ENCODE results near the gene MARCHF7. TPM values are rescaled to one million over a fixed set of nuclear protein-coding genes. Genes with fewer than 3 reads are reported as not detected.

MARCHF7 gene
- total and polyA plus RNA-seq, 2 of the 8 experiments (the other 6 are each of a cell fraction or from before 2014, with no cell fraction given) = 18.3 to 116 TPM

- H3K9me3 ChIP-seq (ENCODE audit: insufficient read depth in 2 of 2, low read depth in 1 of 2, low read length in 1 of 2) = no peaks in the 10 kb centered on the region; a peak in 2 of 4 replicates
- WGBS, 2 experiments (ENCODE audit: extremely low coverage in 1 of 2, insufficient coverage in 1 of 2, insufficient read length in 1 of 2, insufficient replicate concordance in 2 of 2, low coverage in 1 of 2, low lambda C conversion rate in 2 of 2, missing lambda C conversion rate in 1 of 2) = 97% methylated on average over 2 of the region's 2 CpGs; no CpG with 5 or more reads in 1 of the 2 experiments
- DNase-seq (ENCODE audit: low read depth in 1 of 2, low spot score in 2 of 2) (no peak), FAIRE-seq (no peak)
- H4K91ac ChIP-seq (replicated peaks; ENCODE audit: insufficient read length, low read length) = no peak overlapping the region
- POLR2A ChIA-PET (ENCODE audit: partially characterized antibody) = interaction anchor here (2.6 to 4.3 kb wide), 2 partner anchors 8 to 10 kb away, joined by 15 to 42 read pairs; partner anchors contain the start of gene MARCHF7
- H3K4ac ChIP-seq (replicated peaks; ENCODE audit: insufficient read length, low read depth, low read length) = no peak overlapping the region
- peaks cover 68 to 100% of the 10 kb centered on the region in 2 experiments for H3K79me2 ChIP-seq (ENCODE audit: control insufficient read depth in 1 of 2, insufficient read depth in 2 of 2, low read length in 2 of 2)
- H2BK5ac ChIP-seq (ENCODE audit: low read depth, low read length) = no peak overlapping the region
- H3K27ac ChIP-seq (ENCODE audit: low read depth, low read length) = no peak overlapping the region
- no peak overlapping the region for H3K18ac ChIP-seq (ENCODE audit: extremely low read depth, low read length)
- no peak overlapping the region for H2BK20ac ChIP-seq (ENCODE audit: low read length)
- no peaks in the 10 kb centered on the region for H3K23me2 ChIP-seq (ENCODE audit: low read depth, low read length)
- H2AFZ ChIP-seq (ENCODE audit: low read length) = no peak overlapping the region
- peaks cover 0 to 54% (median 5%) of the 10 kb centered on the region in 4 experiments; a peak in 4 of 8 replicates for H3K36me3 ChIP-seq (ENCODE audit: control insufficient read depth in 2 of 4, insufficient read depth in 4 of 4, low read length in 3 of 4)
- no peak overlapping the region for H2BK15ac ChIP-seq (ENCODE audit: low read length)
- H3K4me3 ChIP-seq (ENCODE audit: extremely low read depth in 1 of 4, insufficient read depth in 2 of 4, low read depth in 3 of 4, low read length in 4 of 4) = no peak overlapping the region
- H4K20me1 ChIP-seq (replicated peaks in 1 of 2; ENCODE audit: control insufficient read depth in 1 of 2, insufficient read depth in 2 of 2, low read length in 2 of 2) = peaks cover 17% of the 10 kb centered on the region in 2 experiments
- no peaks in the 10 kb centered on the region for H3K27me3 ChIP-seq (replicated peaks in 1 of 4; ENCODE audit: control insufficient read depth in 3 of 4, extremely low read depth in 1 of 4, insufficient read depth in 3 of 4, low read length in 3 of 4)
- H3K23ac ChIP-seq (ENCODE audit: insufficient read length) = no peak overlapping the region
- H2AK5ac ChIP-seq (ENCODE audit: low read depth, low read length) = no peak overlapping the region
- no peak overlapping the region for H3K9ac ChIP-seq (replicated peaks in 1 of 4; ENCODE audit: extremely low read depth in 1 of 4, low read depth in 3 of 4, low read length in 3 of 4)
- H3K4me1 ChIP-seq (replicated peaks in 1 of 4; ENCODE audit: control insufficient read depth in 3 of 4, insufficient read depth in 4 of 4, low read length in 3 of 4) = peaks cover 0 to 3% (median 0%) of the 10 kb centered on the region in 4 experiments; a peak in 1 of 7 replicates
- no peak overlapping the region for H3K14ac ChIP-seq (ENCODE audit: insufficient read length)
- H4K8ac ChIP-seq (ENCODE audit: extremely low read depth, insufficient read depth, low read length) = no peak overlapping the region
- CTCF ChIA-PET (ENCODE audit: partially characterized antibody) = interaction anchor here (0.6 to 1.0 kb wide), 2 partner anchors 8 to 160 kb away, joined by 3 read pairs; no protein-coding TSS in a partner anchor
- peaks cover 3% of the 10 kb centered on the region; the same call in 1 of the 2 replicates for H3K79me1 ChIP-seq (ENCODE audit: low read depth, low read length)
- no peak overlapping the region for H3K56ac ChIP-seq (replicated peaks; ENCODE audit: insufficient read length, low read depth, low read length)
- H3K4me2 ChIP-seq (ENCODE audit: insufficient read depth in 1 of 2, low read depth in 2 of 2, low read length in 2 of 2) = no peak overlapping the region
- H2BK12ac ChIP-seq (ENCODE audit: low read depth, low read length) = no peak overlapping the region
- H2BK120ac ChIP-seq (replicated peaks; ENCODE audit: low read depth, low read length) = no peak overlapping the region
- no peak overlapping the region for H4K5ac ChIP-seq (ENCODE audit: insufficient read length, low read depth, low read length)
- no peak for TF ChIP-seq E2F6 (IDR thresholded peaks at IDR 0.05)
- TF ChIP-seq MAFK (IDR thresholded peaks at IDR 0.05; ENCODE audit: low read depth, low read length) = no peak
- TF ChIP-seq BCL11A (IDR thresholded peaks at IDR 0.05; ENCODE audit: low read depth in 2 of 2, low read length in 2 of 2) = no peak
- no peak for TF ChIP-seq TCF12 (IDR thresholded peaks at IDR 0.05; ENCODE audit: low read depth, low read length)
- no peak for TF ChIP-seq RXRA (IDR thresholded peaks at IDR 0.05; ENCODE audit: insufficient read depth, low read depth, low read length)
- no peak for TF ChIP-seq ASH2L (IDR thresholded peaks at IDR 0.05; ENCODE audit: low read length)
- no peak for TF ChIP-seq SRF (IDR thresholded peaks at IDR 0.05; ENCODE audit: low read depth, low read length)
- no peak for TF ChIP-seq SP4 (IDR thresholded peaks at IDR 0.05; ENCODE audit: low read length)
- no peak for TF ChIP-seq RAD21 (IDR thresholded peaks at IDR 0.05 in 1 of 2, conservative IDR thresholded peaks at IDR 0.05 in 1 of 2; ENCODE audit: low read depth in 2 of 2, low read length in 2 of 2)
- no peak for TF ChIP-seq RBBP5 (IDR thresholded peaks at IDR 0.05; ENCODE audit: borderline replicate concordance, low read depth, low read length)
- TF ChIP-seq CREB1 (IDR thresholded peaks at IDR 0.05) = no peak
- no peak for TF ChIP-seq HDAC6 (IDR thresholded peaks at IDR 0.05; ENCODE audit: low read depth, low read length)
- no peak for TF ChIP-seq SP2 (IDR thresholded peaks at IDR 0.05; ENCODE audit: low read length)
- TF ChIP-seq YY1 (IDR thresholded peaks at IDR 0.05; ENCODE audit: low read depth, low read length) = no peak
- no peak for TF ChIP-seq CHD2 (IDR thresholded peaks at IDR 0.05; ENCODE audit: low read length)
Observed at GRCh38 chr2:159722580-159722979, 10.3 kb downstream of the MARCHF7 start.

Measured in H1 (cell line).